HG03342 (cell line): ENCODE measurements around the gene DENND1C.

Experiments used
- ATAC-seq: cut with Tn5 transposase; IDR thresholded peaks from one replicate; pipeline ENCODE4 v1.9.1; 2021; ENCODE audit warnings: mild to moderate bottlenecking, moderate library complexity; ENCODE audit not compliant: unreplicated experiment

The DENND1C gene

DNA sequence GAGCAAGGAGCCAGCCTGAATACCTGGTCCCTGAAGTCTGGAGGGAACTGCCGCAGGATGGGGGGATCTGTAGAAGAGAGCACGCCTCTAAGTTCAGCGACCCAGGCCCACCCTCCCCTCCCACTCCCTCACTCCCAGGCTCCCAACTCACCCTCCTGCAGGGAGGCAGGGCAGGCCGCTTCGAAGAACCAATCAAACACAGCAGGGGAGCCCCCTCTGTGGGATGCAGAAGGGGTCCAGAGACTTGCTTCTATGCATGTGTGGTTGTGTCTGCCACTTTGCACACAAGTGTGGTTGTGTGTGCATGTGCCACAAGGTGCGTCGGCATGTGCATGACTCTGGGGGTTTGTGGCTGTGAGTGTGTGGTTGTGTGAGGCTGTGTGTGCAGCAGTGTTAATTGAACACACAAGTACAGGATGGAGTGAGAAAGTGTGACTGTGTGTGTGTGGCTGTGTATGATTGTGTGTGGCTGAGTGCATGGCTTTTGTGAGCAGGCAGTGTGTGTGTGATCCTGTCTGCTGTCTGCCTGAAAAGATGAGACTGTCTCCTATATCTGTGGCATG, 1.7 kb downstream of the DENND1C start:
- ATAC-seq: no peak

DNA sequence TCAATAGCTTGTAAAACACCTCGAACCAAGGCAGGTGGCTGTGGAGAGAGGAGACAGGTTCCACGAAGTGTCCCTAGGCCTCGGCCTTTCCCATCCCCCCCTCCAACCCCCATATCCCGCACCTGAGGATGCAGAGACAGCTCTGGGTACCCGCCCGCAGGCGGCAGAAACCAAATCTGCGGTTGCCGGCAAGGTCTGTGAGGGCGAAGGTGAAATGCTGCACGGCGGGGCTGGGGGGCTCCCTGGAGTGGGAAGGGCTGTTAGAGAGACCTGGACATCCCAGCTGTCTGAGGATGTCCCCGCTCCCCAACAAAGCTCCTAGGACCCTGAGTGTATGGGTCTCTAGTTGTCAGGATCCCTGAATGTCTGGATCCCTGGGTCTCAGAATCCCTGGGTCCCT, 2.8 kb downstream of the DENND1C start:
- no peak for ATAC-seq

DNA sequence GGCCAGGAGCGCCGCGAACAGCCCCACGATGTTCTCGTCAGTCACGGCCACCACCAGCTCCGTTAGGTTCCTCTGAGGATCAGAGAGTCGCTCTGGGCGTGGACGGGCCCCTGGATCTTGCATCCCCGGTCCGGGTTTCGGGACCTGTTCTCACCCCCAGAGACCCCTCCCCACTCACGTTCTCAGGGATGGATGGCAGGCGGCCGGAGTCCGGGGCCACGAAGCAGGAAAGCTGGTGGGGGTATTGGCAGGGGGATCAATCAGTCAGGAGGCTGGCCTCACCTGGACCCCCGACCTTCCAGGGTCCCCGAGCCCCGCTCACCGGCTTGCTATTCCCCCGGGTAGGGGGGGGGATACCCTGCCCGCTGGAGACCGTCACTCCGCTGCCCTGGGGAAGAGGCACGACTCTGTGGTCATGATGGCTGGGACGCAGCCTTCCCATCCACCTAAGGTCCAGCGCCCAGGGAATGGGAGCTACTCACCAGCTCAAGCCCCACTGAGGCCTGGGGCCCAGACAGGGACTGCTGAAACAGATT, 4.6 kb downstream of the DENND1C start:
- no peak for ATAC-seq

DNA sequence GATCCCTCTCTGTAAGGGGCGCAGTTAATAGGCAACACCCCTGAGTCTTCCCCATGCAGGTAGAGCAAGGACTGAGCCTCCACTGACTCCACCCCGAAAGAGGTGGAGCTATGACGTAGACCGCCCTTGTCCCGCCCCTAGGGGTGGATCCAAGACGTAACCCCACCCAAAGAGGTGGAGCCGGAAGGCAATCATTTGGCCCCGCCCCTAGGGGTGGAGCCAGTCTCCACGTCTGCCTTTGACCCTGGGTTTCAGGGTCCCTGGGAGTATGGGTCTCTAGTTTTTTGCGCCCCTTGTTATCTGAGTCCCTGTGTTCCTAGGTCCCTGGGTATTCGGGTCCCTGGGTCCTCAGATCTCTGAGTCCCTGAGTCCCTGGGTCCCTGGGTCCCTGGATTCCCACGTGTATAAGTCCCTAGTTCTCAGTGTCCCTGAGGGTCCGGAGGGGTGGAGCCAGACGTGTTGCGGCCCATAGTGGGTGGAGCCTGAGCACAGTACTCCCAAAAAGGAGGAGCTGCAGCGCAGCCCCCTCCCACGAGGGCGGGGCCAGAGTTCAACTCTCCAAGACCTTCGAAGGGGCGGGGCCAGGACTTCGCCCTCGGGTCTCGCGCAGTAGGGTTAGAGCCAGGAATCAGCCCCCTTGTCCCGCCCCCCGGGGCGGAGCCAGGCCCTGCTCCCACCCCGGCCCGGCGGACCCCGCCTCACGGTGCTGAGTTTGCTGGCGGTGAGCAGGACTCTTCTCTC, 5.3 kb downstream of the DENND1C start:
- no peak for ATAC-seq

DNA sequence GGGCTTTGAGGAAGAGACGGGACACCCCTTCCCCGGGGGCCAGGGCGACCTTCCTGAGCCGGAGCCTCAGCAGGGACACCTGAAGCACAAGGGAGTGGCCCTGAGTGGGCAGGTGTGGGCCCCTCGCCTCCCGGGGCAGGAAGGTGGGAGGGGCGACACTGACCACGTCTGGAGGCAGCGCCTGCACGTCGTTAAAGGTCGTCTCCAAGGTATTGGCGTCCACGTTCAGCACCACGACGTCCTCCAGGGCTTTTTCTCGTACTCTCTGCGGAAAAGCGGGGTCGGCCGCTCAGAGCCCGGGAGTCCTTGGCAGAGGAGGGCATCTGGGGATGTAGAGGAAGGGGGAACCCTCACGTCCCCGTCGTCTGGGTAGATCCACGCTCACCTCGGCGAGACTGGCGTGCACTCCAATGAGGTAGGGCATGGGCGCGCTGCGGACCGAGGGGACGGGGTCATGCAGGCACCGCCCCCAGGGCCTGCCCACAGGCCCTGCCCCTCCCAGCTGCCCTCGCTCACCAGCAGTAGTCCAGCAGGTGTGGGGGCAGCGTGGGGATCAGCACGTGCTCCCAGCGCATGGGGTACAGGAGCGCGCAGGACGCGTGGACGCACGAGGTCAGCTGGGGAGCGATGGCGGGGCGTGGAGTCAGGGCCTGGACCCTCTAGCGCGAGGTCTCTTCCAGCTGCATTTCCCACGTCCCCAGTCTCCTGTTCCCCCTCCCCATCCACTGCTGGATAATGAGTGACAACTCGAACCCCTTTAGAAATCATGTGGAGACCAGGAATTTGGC, 6.1 kb downstream of the DENND1C start:
- no peak for ATAC-seq

DNA sequence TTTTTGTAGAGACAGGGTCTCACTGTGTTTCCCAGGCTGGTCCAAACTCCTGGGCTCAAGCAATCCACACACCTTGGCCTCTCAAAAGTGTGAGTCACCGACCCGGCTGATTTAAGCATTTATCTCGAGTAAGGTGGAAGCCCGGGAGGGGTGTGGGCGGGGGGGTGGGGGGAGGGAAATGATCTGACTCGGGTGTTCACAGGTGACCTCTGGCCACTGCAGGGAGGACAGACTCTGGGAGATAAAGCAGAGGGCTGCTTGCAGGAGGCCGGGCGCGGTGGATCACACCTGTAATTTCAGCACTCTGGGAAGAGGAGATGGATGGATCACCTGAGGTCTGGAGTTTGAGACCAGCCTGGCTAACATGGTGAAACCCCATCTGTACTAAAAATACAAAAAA, 7.9 kb downstream of the DENND1C start:
- ATAC-seq: no peak

DNA sequence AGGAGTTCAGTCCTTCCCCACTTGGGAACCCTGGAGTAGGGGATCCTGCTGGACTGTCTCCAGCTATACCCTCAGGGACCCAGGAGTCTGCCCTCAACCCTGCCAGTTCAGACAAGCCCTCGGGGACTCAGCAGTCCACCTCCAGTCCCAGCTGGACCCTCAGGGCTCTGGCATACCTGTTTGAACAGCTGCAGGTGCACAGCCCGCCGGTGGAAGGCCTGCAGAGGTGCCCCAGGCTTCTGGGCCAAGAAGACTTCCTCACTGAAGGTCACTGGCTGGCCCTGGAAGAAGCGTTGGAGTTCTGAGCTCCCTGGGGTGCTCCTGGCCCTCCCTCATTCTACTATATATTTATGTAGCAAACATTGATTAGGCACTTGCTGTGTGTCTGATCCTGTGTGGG, 8.9 kb downstream of the DENND1C start:
- no peak for ATAC-seq

DNA sequence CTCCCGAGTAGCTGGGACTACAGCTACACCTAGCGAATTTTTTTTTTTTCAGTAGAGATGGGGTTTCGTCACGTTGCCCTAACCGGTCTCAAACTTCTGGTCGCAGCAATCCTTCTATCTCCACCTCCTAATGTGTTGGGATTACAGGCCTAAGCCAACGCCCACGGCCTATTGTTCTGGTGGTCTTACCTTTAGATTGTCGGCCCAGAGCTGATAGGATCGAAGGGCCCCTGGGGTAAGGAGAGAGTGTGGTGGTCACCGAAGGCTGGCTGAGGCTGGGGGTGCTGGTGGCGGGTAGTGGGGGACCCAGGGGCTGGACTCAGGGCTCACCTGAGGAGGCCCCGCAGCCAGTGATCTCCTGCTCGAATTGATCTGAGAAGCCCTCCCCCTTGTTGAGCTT, 10.5 kb downstream of the DENND1C start:
- ATAC-seq: no peak

DNA sequence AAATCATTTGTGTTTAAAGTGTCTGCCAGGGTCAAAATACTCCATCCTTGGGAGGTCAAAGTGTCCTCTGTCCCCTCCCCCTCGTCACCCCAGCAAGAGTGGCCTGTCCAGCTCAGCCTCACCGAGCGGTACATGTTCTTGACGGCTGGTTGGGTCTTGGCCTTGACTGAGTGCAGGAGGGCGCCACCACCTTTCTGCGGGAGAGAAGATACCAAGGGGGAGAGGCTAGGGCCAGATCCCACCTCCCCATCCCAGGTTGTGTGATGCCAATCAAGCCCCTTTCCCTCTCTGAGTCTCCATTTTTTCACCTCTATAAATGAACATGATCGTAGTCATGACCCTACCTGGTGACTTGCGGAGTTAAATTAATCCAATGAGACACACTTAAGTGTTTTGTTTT, 11.4 kb downstream of the DENND1C start:
- no peak for ATAC-seq

DNA sequence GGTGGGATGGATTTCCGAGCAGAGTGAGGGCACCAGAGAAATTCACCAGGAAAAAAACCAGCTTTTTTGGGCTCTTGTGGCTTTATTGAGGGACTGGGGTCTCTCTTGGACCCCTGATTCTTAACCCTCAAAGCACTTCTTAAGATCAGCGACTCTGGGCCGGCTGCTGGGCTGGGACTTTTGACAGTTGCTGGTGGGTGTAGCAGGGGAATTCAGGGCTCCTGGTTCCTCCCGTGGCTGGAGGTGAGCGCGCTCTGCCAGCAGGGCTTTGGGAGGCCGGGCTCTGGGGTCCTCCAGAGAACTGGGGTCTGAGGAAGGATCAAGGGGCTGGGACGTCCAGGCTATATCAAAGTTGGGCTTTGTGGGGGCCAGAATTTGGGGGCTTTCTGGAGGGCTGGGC, 14.2 kb downstream of the DENND1C start:
- no peak for ATAC-seq

DNA sequence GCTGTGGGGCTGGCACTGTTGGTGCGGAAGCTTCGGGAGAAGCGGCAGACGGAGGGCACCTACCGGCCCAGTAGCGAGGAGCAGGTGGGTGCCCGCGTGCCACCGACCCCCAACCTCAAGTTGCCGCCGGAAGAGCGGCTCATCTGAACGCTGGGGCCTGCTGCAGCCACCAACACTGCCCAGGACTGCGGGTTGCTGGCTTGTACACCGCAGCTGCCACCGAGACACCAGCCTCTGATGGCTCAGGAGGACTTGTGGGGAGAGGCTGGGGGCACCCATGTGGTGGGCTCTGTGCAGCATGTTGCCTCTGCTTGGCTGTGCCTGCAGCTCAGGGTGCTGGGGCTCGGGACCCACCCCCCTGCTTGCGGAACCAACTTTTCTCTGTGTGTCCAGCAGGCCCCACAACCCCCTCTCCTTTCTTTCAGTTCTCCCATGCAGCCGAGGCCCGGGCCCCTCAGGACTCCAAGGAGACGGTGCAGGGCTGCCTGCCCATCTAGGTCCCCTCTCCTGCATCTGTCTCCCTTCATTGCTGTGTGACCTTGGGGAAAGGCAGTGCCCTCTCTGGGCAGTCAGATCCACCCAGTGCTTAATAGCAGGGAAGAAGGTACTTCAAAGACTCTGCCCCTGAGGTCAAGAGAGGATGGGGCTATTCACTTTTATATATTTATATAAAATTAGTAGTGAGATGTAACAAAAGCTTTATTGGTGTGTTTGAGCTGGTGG, 14.9 kb downstream of the DENND1C start:
- no peak for ATAC-seq

DNA sequence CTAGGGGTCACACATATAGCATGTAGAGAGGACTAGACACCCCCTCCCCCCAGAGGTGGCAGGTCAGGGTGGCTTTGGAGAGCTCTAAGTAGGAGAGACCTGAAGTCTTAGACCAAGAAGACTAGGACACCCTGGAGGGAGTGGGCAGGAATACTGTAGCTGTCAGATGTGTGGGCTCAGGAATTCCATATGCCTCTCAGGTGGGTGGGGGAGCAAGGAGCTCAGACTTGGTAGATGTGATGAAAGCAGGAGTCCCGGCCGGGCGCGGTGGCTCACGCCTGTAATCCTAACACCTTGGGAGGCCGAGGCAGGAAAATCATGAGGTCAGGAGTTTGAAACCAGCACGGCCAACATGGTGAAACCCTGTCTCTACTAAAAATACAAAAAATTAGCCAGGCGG, 15.9 kb downstream of the DENND1C start:
- no peak for ATAC-seq

DNA sequence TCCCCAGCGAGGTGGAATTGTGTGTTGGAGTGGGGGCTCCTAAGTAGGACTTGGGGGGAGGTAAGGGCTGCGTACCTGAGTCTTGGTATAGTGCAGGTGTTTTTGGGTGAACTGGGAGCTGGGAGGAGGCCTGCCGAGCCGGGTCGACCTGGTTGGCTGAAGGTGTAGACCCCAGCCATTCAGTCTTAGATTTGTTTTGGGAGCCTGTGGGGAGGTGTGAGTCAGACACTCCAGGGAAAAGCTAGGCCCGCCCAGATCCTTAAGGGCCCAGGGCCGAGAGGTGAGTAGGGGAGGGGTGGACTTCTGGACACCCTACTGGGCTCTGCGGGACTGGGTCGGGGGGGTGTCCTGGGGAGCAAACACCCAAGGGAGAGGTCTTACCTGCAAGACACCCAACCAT, 16.6 kb downstream of the DENND1C start:
- ATAC-seq: no peak

DNA sequence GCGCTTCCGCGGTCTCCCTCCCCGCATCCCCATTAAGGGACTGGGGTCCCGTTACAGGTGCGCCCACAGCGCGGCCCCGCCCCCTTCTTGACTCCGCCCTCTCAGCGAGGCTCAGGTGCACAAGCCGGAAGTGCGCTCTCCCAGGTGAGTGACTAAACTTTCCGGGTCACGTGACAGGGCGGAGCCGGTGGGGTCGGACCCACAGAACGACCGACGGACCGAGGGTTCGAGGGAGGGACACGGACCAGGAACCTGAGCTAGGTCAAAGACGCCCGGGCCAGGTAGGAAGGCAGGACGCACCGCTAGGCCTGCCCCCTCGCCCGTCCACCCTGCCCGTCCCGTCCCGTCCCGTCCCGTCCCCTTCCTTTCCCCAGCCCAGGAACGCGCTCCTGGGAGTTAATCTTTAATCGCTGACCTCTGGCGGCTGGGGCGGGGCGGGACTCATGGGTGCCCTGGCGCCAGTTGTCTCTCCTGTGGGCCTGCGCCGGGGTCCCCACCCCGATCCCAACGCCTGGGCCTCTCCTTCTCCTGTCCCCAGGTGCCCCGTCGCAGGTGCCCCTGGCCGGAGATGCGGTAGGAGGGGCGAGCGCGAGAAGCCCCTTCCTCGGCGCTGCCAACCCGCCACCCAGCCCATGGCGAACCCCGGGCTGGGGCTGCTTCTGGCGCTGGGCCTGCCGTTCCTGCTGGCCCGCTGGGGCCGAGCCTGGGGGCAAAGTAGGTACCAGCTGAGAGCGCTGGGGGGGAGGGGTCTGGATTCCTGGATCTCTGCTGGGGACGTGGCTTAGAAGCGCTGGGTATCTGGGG, 17.3 kb downstream of the DENND1C start, which contains the start of gene CRB3:
CRB3 (plus strand) TSS at position 202 of the 804 bp plus-strand sequence; CDS start at position 633, 431 bp downstream.
- ATAC-seq: no peak

DNA sequence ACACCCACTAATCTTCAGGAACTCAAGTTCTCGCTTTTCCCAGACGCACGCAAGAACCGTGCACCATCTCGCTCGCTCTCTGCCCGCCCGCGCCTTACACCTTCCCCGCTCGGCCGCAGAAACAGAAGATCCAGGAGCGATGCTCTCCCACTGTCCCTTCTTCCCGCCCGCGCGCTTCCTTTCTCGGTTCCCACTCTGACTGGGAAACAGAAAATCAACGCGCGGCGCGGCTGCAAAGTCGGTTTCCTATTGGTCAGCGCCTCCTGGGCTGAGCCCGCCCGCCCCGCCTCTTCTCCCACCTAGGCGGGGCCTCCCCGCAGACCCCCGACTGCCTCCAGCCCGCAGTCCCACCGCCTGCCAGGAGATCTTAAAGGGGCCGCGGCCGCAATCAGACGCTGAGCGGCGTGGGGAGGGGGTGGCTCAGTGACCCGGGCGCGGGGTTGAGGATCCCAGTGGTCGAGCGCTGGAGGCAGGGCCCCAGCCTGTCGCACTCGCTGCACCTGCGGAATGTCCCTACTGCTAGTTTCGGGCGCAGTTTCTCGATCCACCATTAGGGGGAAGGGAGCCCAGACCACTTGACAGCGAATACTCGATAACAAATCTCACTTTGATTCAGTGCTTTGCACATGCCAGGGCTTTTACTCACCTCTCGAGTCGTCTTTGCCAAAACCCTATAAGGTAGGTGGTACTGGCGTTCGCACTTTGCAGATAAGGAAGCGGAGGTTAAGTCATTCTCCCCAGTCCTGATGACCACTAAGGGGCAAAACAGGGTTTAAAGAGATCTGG, 21.3 kb downstream of the DENND1C start:
- peak; percentile 72 for ATAC-seq

DNA sequence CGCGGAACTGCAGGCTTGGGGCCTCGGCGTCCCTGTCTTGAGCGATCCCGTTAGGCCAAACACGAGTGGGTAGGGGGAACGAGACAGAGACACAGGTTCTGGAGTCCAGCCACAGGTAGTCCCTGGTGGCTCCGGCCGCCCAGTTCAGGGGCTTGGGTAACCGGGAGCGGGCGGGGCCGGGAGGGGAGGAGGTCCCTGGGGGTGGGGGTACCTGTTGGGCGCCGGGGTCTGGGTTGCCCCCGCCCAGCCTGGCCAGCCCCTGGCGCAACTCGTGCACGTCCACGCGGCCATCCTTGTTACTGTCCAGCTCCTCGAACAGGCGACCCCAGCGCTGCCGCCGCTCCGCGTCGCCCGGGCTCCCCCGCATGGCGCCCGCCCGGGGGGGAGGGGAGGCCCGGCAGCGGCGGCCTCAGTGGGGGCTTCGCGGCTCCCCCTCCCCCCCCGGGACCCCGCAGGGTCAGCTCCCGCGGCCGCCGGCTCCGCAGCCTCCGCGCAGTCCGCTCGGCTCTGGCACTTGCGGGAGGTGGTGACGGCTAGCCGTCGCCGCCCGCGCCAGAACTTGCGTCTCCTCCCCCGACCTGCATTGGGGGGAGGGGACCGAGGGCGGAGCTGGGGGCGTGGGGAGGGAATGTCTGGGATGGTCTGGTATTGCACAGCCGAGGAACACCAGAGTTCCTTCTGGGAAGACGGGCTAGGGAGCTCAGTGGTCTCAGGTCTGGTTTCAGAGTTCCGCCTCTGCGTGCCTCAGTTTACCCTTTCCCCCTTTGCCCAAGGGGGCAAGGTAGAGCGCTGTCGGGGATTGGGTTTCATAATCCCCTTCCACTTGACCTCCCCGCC, 22.1 kb downstream of the DENND1C start, which contains the start of gene SLC25A23:
SLC25A23 (minus strand) TSS at position 531 of the 837 bp plus-strand sequence; CDS start at position 367, 164 bp downstream.
- ATAC-seq: peak; percentile 23

DNA sequence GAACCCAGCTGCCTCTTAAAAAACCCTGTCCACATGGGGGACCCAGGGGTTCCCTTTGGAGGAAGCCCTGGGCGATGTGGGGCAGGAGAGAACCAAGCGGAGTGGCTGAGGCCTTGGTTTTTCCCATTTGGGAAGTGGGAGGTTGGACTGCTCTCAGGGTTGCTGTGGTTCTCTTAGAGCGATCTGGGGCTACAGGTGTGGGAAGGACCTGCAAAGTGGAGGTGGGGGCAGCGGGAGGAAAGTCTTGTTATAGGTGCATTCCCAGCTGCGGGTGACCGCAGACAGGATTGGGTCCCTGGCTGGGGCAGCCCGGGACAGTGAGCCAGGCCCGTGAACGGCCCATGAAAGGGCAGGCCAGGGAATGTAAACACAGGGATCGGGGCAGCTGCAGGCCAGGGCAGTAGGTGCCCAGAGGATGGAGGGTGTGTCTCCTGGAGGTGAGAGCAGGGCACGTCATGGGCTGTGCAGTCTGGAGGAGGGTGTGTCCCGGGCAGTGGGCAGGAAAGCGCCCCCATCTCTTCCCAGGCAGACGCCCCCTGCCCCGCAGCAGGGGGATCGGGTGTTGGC, 22.8 kb downstream of the DENND1C start:
- no peak for ATAC-seq
